Measurements from ENCODE around the gene ZNF575. TPM values are rescaled to one million over a fixed set of nuclear protein-coding genes. Genes with fewer than 3 reads are reported as not detected.

Gene ZNF575
- 1 to 10 TPM; 1.1 to 3.5 (median 1.7) TPM for polyA plus RNA-seq

GRCh38 chr19:43532962-43533545 lies at the start of gene ZNF575:
Gene ZNF575, plus strand, starts transcription at chr19:43533188. Its CDS starts 1,235 bp downstream, at chr19:43534423.
- DNase-seq: peak; percentile 79 to 83 (median 82)
- Mint-ChIP-seq H3K4me3 (peak within 1 kb of the TSS; percentile 93 to 96 (median 95)), H3K27ac (peak within 1 kb of the TSS; percentile 81 to 99 (median 97)), H3K36me3 (peaks cover 0 to 8% (median 0%) of the 10 kb centered on the region in 3 donors), H3K4me1 (peaks cover 31 to 39% of the 10 kb centered on the region in 2 donors), H3K27me3 (ENCODE audit: low read depth in 3 of 3) (peaks cover 0 to 16% (median 7%) of the 10 kb centered on the region in 3 donors), H3K9me3 (no peaks in the 10 kb centered on the region)

- H3K27me3 Mint-ChIP-seq (ENCODE audit: low read depth in 3 of 3): peaks cover 0 to 1% (median 0%) of the 10 kb centered on the region in 3 donors
- H3K27ac Mint-ChIP-seq: no peak overlapping the region
- no peak for DNase-seq
- no peak overlapping the region for H3K4me3 Mint-ChIP-seq
- H3K36me3 Mint-ChIP-seq: peaks cover 0 to 4% (median 2%) of the 10 kb centered on the region in 3 donors
- H3K9me3 Mint-ChIP-seq: no peaks in the 10 kb centered on the region
- H3K4me1 Mint-ChIP-seq: no peaks in the 10 kb centered on the region
These were observed 49.7 kb upstream of the ZNF575 start for GRCh38 chr19:43483281-43483680.

- peaks cover 0 to 3% (median 0%) of the 10 kb centered on the region in 3 donors for H3K27me3 Mint-ChIP-seq (ENCODE audit: low read depth in 3 of 3)
These were observed 47.0 kb upstream of the ZNF575 start for GRCh38 chr19:43485951-43486350.

GRCh38 chr19:43486412-43486811 lies 46.6 kb upstream of the ZNF575 start:
- Mint-ChIP-seq H3K27ac (no peak overlapping the region), H3K36me3 (peaks cover 0 to 4% (median 0%) of the 10 kb centered on the region in 3 donors), H3K9me3 (no peaks in the 10 kb centered on the region), H3K27me3 (ENCODE audit: low read depth in 3 of 3) (peaks cover 0 to 3% (median 0%) of the 10 kb centered on the region in 3 donors), H3K4me3 (no peak overlapping the region), H3K4me1 (no peaks in the 10 kb centered on the region)
- DNase-seq: no peak

More at GRCh38 chr19:43485951-43486350, 47.0 kb upstream of the ZNF575 start:
- Mint-ChIP-seq H3K4me3 (no peak overlapping the region), H3K9me3 (no peaks in the 10 kb centered on the region), H3K36me3 (peaks cover 0 to 4% (median 0%) of the 10 kb centered on the region in 3 donors), H3K27ac (no peak overlapping the region), H3K4me1 (no peaks in the 10 kb centered on the region)
- DNase-seq: no peak

GRCh38 chr19:43488179-43488578 lies 44.8 kb upstream of the ZNF575 start:
- H3K27me3 Mint-ChIP-seq (ENCODE audit: low read depth in 3 of 3): peaks cover 0 to 3% (median 0%) of the 10 kb centered on the region in 3 donors
- H3K4me1 Mint-ChIP-seq: no peaks in the 10 kb centered on the region
- no peaks in the 10 kb centered on the region for H3K9me3 Mint-ChIP-seq
- peaks cover 0 to 4% (median 0%) of the 10 kb centered on the region in 3 donors for H3K36me3 Mint-ChIP-seq
- H3K27ac Mint-ChIP-seq: no peak overlapping the region
- H3K4me3 Mint-ChIP-seq: no peak overlapping the region
- DNase-seq: no peak

- no peaks in the 10 kb centered on the region for H3K9me3 Mint-ChIP-seq
- H3K4me1 Mint-ChIP-seq: no peaks in the 10 kb centered on the region
- peaks cover 0 to 4% (median 0%) of the 10 kb centered on the region in 3 donors for H3K36me3 Mint-ChIP-seq
- no peak overlapping the region for H3K4me3 Mint-ChIP-seq
- H3K27ac Mint-ChIP-seq: peak overlapping the region in 1 of 6 donors; percentile 24
- DNase-seq: no peak
- peaks cover 0 to 3% (median 0%) of the 10 kb centered on the region in 3 donors for H3K27me3 Mint-ChIP-seq (ENCODE audit: low read depth in 3 of 3)
These were observed 43.7 kb upstream of the ZNF575 start for GRCh38 chr19:43489310-43489709.

GRCh38 chr19:43489979-43490599 lies 42.9 kb upstream of the ZNF575 start:
- no peak for DNase-seq
- H3K27me3 Mint-ChIP-seq (ENCODE audit: low read depth in 3 of 3): peaks cover 0 to 3% (median 0%) of the 10 kb centered on the region in 3 donors
- peaks cover 0 to 4% (median 0%) of the 10 kb centered on the region in 3 donors for H3K36me3 Mint-ChIP-seq
- H3K4me1 Mint-ChIP-seq: no peaks in the 10 kb centered on the region
- H3K27ac Mint-ChIP-seq: peak overlapping the region in 1 of 6 donors; percentile 33
- no peak overlapping the region for H3K4me3 Mint-ChIP-seq
- no peaks in the 10 kb centered on the region for H3K9me3 Mint-ChIP-seq

- no peaks in the 10 kb centered on the region for H3K9me3 Mint-ChIP-seq
- no peak overlapping the region for H3K27ac Mint-ChIP-seq
- H3K27me3 Mint-ChIP-seq (ENCODE audit: low read depth in 3 of 3): peaks cover 0 to 3% (median 0%) of the 10 kb centered on the region in 3 donors
- H3K4me1 Mint-ChIP-seq: no peaks in the 10 kb centered on the region
- H3K36me3 Mint-ChIP-seq: peaks cover 3 to 7% (median 3%) of the 10 kb centered on the region in 3 donors
- no peak for DNase-seq
- H3K4me3 Mint-ChIP-seq: no peak overlapping the region
These were observed 42.2 kb upstream of the ZNF575 start for GRCh38 chr19:43490759-43491158.

GRCh38 chr19:43495082-43495481 lies 37.9 kb upstream of the ZNF575 start:
- Mint-ChIP-seq H3K9me3 (no peaks in the 10 kb centered on the region), H3K4me1 (no peaks in the 10 kb centered on the region), H3K27ac (no peak overlapping the region), H3K4me3 (no peak overlapping the region), H3K36me3 (peaks cover 10 to 17% (median 13%) of the 10 kb centered on the region in 3 donors), H3K27me3 (ENCODE audit: low read depth in 3 of 3) (peaks cover 0 to 4% (median 0%) of the 10 kb centered on the region in 3 donors)
- no peak for DNase-seq

- peaks cover 13 to 21% (median 13%) of the 10 kb centered on the region in 3 donors for H3K36me3 Mint-ChIP-seq
- H3K4me1 Mint-ChIP-seq: peaks cover 0 to 1% of the 10 kb centered on the region in 2 donors
- DNase-seq: no peak
- H3K4me3 Mint-ChIP-seq: no peak overlapping the region
- H3K27ac Mint-ChIP-seq: no peak overlapping the region
- H3K9me3 Mint-ChIP-seq: no peaks in the 10 kb centered on the region
- H3K27me3 Mint-ChIP-seq (ENCODE audit: low read depth in 3 of 3): peaks cover 0 to 4% (median 0%) of the 10 kb centered on the region in 3 donors
These were observed 36.0 kb upstream of the ZNF575 start for GRCh38 chr19:43496960-43497359.

GRCh38 chr19:43498233-43498842 lies 34.6 kb upstream of the ZNF575 start:
- peak overlapping the region in 4 of 6 donors; percentile 1 to 36 (median 25) for H3K27ac Mint-ChIP-seq
- H3K4me3 Mint-ChIP-seq: peak overlapping the region in 1 of 5 donors; percentile 1
- peaks cover 8 to 9% of the 10 kb centered on the region in 2 donors for H3K4me1 Mint-ChIP-seq
- H3K27me3 Mint-ChIP-seq (ENCODE audit: low read depth in 3 of 3): peaks cover 0 to 4% (median 3%) of the 10 kb centered on the region in 3 donors
- DNase-seq: no peak
- no peaks in the 10 kb centered on the region for H3K9me3 Mint-ChIP-seq
- H3K36me3 Mint-ChIP-seq: peaks cover 13 to 21% (median 13%) of the 10 kb centered on the region in 3 donors

- Mint-ChIP-seq H3K4me3 (no peak overlapping the region), H3K9me3 (no peaks in the 10 kb centered on the region), H3K27ac (peak overlapping the region in 3 of 6 donors; percentile 7 to 41 (median 22)), H3K27me3 (ENCODE audit: low read depth in 3 of 3) (peaks cover 0 to 7% (median 3%) of the 10 kb centered on the region in 3 donors), H3K4me1 (peaks cover 13 to 16% of the 10 kb centered on the region in 2 donors), H3K36me3 (peaks cover 13 to 21% (median 13%) of the 10 kb centered on the region in 3 donors)
- no peak for DNase-seq
These were observed 33.9 kb upstream of the ZNF575 start for GRCh38 chr19:43499042-43499441.

- H3K4me1 Mint-ChIP-seq: peaks cover 23 to 26% of the 10 kb centered on the region in 2 donors
- H3K27ac Mint-ChIP-seq: no peak overlapping the region
- H3K9me3 Mint-ChIP-seq: no peaks in the 10 kb centered on the region
- peaks cover 2 to 14% (median 6%) of the 10 kb centered on the region in 3 donors for H3K36me3 Mint-ChIP-seq
- H3K27me3 Mint-ChIP-seq (ENCODE audit: low read depth in 3 of 3): peaks cover 0 to 7% (median 3%) of the 10 kb centered on the region in 3 donors
- peak overlapping the region in 2 of 5 donors; percentile 22 to 33 for H3K4me3 Mint-ChIP-seq
- DNase-seq: no peak
These were observed 31.1 kb upstream of the ZNF575 start for GRCh38 chr19:43501661-43502418.
